Stomach (tissue), 9 donors: ENCODE results near the gene CCDC174. TPM values are rescaled to one million over a fixed set of nuclear protein-coding genes. Genes with fewer than 3 reads are reported as not detected.
A peak's percentile ranks its signal among the peaks of the same experiment; 100 is the strongest.

Experiments
- DNase-seq, 2 donors: peaks; one replicate each; pipeline versions ENCODE4 v3.0.0 to v3.0.0-alpha.2; 2013 to 2019
- H3K27ac ChIP-seq, 5 donors: fragments of 200-600 bp in 4 of 5; sonication (generic) in 4 of 5; one replicate each; pipeline ENCODE4 v1.5.1; 2013 to 2019; ENCODE audit warnings: mild to moderate bottlenecking in 1 of 5, moderate library complexity in 1 of 5
- H3K27me3 ChIP-seq, 3 donors: fragments of 200-600 bp; sonication (generic); one replicate each; pipeline ENCODE4 v1.5.1; 2017 to 2019; ENCODE audit warnings: mixed run types in 1 of 3
- H3K36me3 ChIP-seq, 4 donors: fragments of 200-600 bp; sonication (generic); 1 replicate in 3 of 4; 2 replicates in 1 of 4; pipeline ENCODE4 v1.5.1; 2016 to 2019
- H3K4me1 ChIP-seq, 4 donors: fragments of 200-600 bp; sonication (generic); one replicate each; pipeline ENCODE4 v1.5.1; 2016 to 2019
- H3K4me3 ChIP-seq, 4 donors: fragments of 200-600 bp; sonication (generic) in 3 of 4; one replicate each; pipeline ENCODE4 v1.5.1; 2016 to 2019; ENCODE audit warnings: mild to moderate bottlenecking in 1 of 4
- H3K9me3 ChIP-seq, 4 donors: fragments of 200-600 bp; sonication (generic); one replicate each; pipeline ENCODE4 v1.5.1; 2016 to 2019
- EP300 ChIP-seq: sonication (generic); formaldehyde crosslinking; IDR thresholded peaks from one replicate; pipeline ENCODE4 v1.6.1; 2017; ENCODE audit warnings: antibody characterized with exemption
- POLR2A ChIP-seq, 4 donors: fragments of 450-650 bp; IDR thresholded peaks; one replicate each; pipeline ENCODE4 v1.6.1; 2016; ENCODE audit warnings: antibody characterized with exemption in 4 of 4, control low read depth in 2 of 4, mild to moderate bottlenecking in 1 of 4, moderate library complexity in 1 of 4
- POLR2AphosphoS5 ChIP-seq, 3 donors: sonication (generic); formaldehyde crosslinking; IDR thresholded peaks; one replicate each; pipeline ENCODE4 v1.6.1; 2016; ENCODE audit warnings: antibody characterized with exemption in 3 of 3
- WGBS, 5 donors: extraction: QIAGEN DNeasy Blood & Tissue Kit in 3 of 5; methylation state at CpG; one replicate each; pipeline versions ENCODE4 v1.1.5 to v1.1.7; 2013 to 2018; 5-methylcytosine and 5-hydroxymethylcytosine counted together
- intact Hi-C: fragments of 100-400 bp; cut with DNase I; formaldehyde crosslinking; loops from one replicate; pipeline ENCODE4 v1.15.1; 2023; ENCODE audit warnings: low total_unique reads
- polyA plus RNA-seq, 3 donors: library from polyadenylated mRNA; stranded (reverse); fragments of 200-250 nt; gene quantifications; one replicate each; pipeline ENCODE4 v1.2.3, GENCODE V29; 2013
- total RNA-seq, 5 donors: library from RNA; depleted of rRNA; stranded (reverse); fragments of >200 nt; gene quantifications; one replicate each; pipeline versions ENCODE4 v1.1.0 to v1.2.3, GENCODE V29; 2014 to 2016
- TF ChIP-seq, protein P1 (sequence below), 7 experiments: fragments of 450-650 bp in 4 of 7; fragments of 200-600 bp in 3 of 7; sonication (generic) in 3 of 7; IDR thresholded peaks; one replicate each; pipeline ENCODE4 v1.5.1; 2016 to 2019; ENCODE audit warnings: antibody characterized with exemption in 7 of 7, control low read depth in 2 of 7, mild to moderate bottlenecking in 1 of 7
- donor health status: healthy with polysubstance abuse.
- donor health status: Bipolar disorder and iron deficiency.
- donor health status: healthy.

Gene CCDC174
- total and polyA plus RNA-seq, 8 donors = 8.5 to 44.0 (median 19.2) TPM

DNA sequence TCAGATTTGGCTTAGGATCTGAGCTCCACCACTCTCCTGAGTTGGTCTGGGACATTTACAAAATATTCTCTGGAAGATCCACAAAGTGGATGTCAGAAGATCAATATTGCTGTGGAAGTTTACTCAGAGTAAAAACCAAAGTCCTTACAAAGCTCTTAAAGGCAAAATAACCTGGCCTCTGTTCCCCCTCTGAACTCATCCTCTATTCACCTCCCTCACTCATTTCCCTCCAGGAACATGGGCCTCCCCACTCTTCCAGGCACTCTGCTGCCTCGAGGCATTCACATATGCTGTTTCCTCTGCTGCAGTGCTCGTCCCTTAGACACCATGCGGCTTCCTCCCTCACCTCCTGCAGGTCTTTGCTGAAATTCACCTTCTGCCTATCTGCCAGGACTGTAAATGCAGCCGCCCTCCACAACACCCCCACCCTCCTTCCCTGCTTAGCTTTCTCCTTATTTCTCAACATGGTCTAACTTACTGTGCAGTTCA, 19.1 kb upstream of the CCDC174 start:
- Histone ChIP-seq H3K4me1 (peaks cover 0 to 4% (median 0%) of the 10 kb centered on the region in 4 donors), H3K9me3 (peaks cover 0 to 8% (median 2%) of the 10 kb centered on the region in 4 donors), H3K27me3 (peaks cover 0 to 22% (median 0%) of the 10 kb centered on the region in 3 donors), H3K27ac (no peak overlapping the region), H3K4me3 (no peak overlapping the region), H3K36me3 (no peaks in the 10 kb centered on the region)
- no peak for DNase-seq
- WGBS, 5 donors = 44 to 61% (median 59%) methylated on average over 4 of the region's 4 CpGs
- TF ChIP-seq, protein P1, sequence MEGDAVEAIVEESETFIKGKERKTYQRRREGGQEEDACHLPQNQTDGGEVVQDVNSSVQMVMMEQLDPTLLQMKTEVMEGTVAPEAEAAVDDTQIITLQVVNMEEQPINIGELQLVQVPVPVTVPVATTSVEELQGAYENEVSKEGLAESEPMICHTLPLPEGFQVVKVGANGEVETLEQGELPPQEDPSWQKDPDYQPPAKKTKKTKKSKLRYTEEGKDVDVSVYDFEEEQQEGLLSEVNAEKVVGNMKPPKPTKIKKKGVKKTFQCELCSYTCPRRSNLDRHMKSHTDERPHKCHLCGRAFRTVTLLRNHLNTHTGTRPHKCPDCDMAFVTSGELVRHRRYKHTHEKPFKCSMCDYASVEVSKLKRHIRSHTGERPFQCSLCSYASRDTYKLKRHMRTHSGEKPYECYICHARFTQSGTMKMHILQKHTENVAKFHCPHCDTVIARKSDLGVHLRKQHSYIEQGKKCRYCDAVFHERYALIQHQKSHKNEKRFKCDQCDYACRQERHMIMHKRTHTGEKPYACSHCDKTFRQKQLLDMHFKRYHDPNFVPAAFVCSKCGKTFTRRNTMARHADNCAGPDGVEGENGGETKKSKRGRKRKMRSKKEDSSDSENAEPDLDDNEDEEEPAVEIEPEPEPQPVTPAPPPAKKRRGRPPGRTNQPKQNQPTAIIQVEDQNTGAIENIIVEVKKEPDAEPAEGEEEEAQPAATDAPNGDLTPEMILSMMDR (IDR thresholded peaks at IDR 0.05) = no peak
- no peak for TF ChIP-seq POLR2A (IDR thresholded peaks at IDR 0.05)
- TF ChIP-seq EP300 = no peak
- TF ChIP-seq POLR2AphosphoS5 (IDR thresholded peaks at IDR 0.05) = no peak
- intact Hi-C loops = no loop called here

DNA sequence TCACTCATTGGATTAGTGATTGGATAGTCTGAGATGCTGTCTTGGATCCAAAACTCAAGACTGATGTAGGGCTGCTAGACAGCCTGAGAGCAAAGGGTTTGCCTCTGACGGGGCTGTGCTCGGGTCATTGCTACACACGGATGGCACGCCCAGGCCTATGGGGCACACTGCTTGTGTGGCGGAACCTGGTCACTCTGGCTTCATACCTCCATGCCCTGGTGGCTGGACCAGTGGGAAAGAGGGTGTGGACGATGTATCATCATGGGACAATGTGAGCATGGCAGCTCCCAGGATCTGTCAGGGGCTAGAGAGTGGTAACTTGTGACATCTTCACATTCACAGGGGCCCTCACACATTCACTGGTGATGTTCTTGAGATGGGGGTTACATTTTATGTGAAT, 18.1 kb upstream of the CCDC174 start:
- Histone ChIP-seq H3K4me3 (no peak overlapping the region), H3K4me1 (peaks cover 0 to 4% (median 0%) of the 10 kb centered on the region in 4 donors), H3K27me3 (peaks cover 0 to 23% (median 0%) of the 10 kb centered on the region in 3 donors), H3K36me3 (no peaks in the 10 kb centered on the region), H3K27ac (no peak overlapping the region), H3K9me3 (peaks cover 0 to 5% (median 1%) of the 10 kb centered on the region in 4 donors)
- intact Hi-C loops = no loop called here
- no peak for DNase-seq
- TF ChIP-seq, protein P1 (IDR thresholded peaks at IDR 0.05) = no peak
- TF ChIP-seq POLR2A (IDR thresholded peaks at IDR 0.05) = no peak
- TF ChIP-seq EP300 = no peak
- TF ChIP-seq POLR2AphosphoS5 (IDR thresholded peaks at IDR 0.05) = no peak
- 73 to 88% (median 80%) methylated on average over 5 to 6 of the region's 6 CpGs for WGBS, 5 donors

DNA sequence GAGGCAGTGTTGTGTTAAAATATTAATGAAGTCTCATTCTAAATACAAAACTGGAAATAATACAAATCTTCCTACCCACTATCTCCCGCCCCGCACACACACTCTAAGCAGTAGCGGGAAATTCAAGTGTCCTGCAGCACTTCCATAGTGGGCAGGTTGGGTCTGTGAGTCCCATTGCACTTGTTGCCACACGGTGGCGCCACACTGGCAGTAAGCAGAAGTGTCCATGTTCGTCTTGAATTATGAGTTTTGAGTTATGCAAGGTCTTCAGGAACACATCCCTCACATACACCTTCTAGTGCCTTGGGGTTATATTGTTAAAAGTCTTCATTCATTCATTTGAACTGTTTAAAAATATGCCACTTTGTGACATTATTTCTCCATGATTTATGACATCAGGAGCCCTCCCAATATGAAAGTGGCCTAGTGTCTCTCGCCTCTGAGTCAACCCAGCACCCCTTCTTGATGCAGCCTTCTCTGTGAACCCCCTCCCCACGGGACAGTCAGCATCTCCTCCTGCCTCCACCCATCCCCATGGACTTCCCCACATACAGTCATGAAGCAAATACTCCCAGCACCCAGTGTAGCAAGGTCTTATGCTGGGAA, 17.6 kb upstream of the CCDC174 start:
- Histone ChIP-seq H3K4me3 (no peak overlapping the region), H3K27ac (no peak overlapping the region), H3K27me3 (peaks cover 0 to 23% (median 0%) of the 10 kb centered on the region in 3 donors), H3K9me3 (no peaks in the 10 kb centered on the region), H3K36me3 (no peaks in the 10 kb centered on the region), H3K4me1 (peaks cover 0 to 4% (median 0%) of the 10 kb centered on the region in 4 donors)
- WGBS, 5 donors = 21 to 30% (median 24%) methylated on average over 8 of the region's 8 CpGs
- intact Hi-C loops = no loop called here
- TF ChIP-seq POLR2AphosphoS5 (IDR thresholded peaks at IDR 0.05) (no peak), POLR2A (IDR thresholded peaks at IDR 0.05) (no peak), EP300 (no peak)
- TF ChIP-seq, protein P1 (IDR thresholded peaks at IDR 0.05) = peak in 5 of 7 experiments; percentile 52 to 77 (median 67)
- DNase-seq = peak; percentile 74 to 81

DNA sequence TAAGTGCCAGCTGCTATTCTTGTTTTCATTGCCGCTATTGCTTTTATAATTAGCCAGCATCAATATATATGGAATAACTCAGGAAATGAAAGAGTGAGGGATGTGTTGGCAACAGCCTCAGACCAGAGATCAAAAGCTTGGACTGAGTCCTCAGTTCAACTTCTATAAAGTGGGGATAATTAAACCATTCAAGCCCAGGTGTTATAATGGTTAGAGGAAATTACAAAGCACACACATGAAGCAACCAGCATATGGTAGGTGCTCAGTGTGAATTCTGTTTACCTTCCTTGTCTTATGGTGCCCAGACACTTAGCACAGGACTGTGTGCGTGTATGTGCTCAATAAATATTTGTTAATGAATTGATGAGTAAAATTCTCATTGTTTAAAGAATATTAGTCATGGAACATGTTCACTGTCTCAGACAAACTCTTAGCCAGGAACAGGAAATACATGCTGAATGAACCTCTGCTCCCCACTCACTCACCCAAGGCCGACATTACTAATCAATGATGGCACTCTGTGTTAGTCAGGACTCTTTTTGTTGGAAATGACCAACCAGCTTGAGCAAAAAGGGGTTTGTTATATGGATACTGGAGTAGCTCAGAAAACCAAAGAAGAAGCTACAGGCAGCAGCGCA, 16.7 kb upstream of the CCDC174 start:
- Histone ChIP-seq H3K27ac (no peak overlapping the region), H3K4me3 (no peak overlapping the region), H3K9me3 (no peaks in the 10 kb centered on the region), H3K4me1 (peaks cover 0 to 4% (median 0%) of the 10 kb centered on the region in 4 donors), H3K36me3 (no peaks in the 10 kb centered on the region), H3K27me3 (peaks cover 0 to 23% (median 0%) of the 10 kb centered on the region in 3 donors)
- 69 to 85% (median 70%) methylated on average over 4 of the region's 4 CpGs for WGBS, 5 donors
- intact Hi-C loops = no loop called here
- DNase-seq = no peak
- TF ChIP-seq POLR2A (IDR thresholded peaks at IDR 0.05) (no peak), POLR2AphosphoS5 (IDR thresholded peaks at IDR 0.05) (no peak), EP300 (no peak)
- TF ChIP-seq, protein P1 (IDR thresholded peaks at IDR 0.05) = no peak
